Subcutaneous abdominal adipose tissue (tissue), 5 donors: ENCODE measurements around the gene CCNE1.

Experiments used
- H3K27ac ChIP-seq: one replicate; pipeline ENCODE4 v1.7.0; 2013; ENCODE audit warnings: low read depth, mild to moderate bottlenecking, inconsistent platforms, low read length, moderate library complexity
- H3K27me3 ChIP-seq, 5 donors: one replicate each; pipeline ENCODE4 v1.7.0; 2013; ENCODE audit warnings: low read length in 5 of 5, inconsistent platforms in 1 of 5; ENCODE audit not compliant: control insufficient read depth in 5 of 5, insufficient read depth in 4 of 5
- H3K36me3 ChIP-seq, 5 donors: one replicate each; pipeline ENCODE4 v1.7.0; 2013; ENCODE audit warnings: low read length in 5 of 5; ENCODE audit not compliant: control insufficient read depth in 5 of 5, insufficient read depth in 5 of 5
- H3K4me1 ChIP-seq, 5 donors: one replicate each; pipeline ENCODE4 v1.7.0; 2013; ENCODE audit warnings: low read length in 5 of 5, mild to moderate bottlenecking in 3 of 5, moderate library complexity in 1 of 5; ENCODE audit not compliant: control insufficient read depth in 5 of 5, insufficient read depth in 5 of 5
- H3K4me3 ChIP-seq, 5 donors: one replicate each; pipeline ENCODE4 v1.7.0; 2013; ENCODE audit warnings: low read length in 5 of 5, low read depth in 1 of 5
- H3K9ac ChIP-seq, 5 donors: one replicate each; pipeline ENCODE4 v1.7.0; 2013; ENCODE audit warnings: low read length in 5 of 5, mild to moderate bottlenecking in 4 of 5, moderate library complexity in 3 of 5
- H3K9me3 ChIP-seq, 5 donors: one replicate each; pipeline ENCODE4 v1.7.0; 2013; ENCODE audit warnings: low read length in 5 of 5; ENCODE audit not compliant: control insufficient read depth in 5 of 5
- donor health status: healthy.
- donor health status: healthy.
- donor health status: healthy.
- donor health status: healthy.
- donor health status: healthy.

CCNE1 gene

DNA sequence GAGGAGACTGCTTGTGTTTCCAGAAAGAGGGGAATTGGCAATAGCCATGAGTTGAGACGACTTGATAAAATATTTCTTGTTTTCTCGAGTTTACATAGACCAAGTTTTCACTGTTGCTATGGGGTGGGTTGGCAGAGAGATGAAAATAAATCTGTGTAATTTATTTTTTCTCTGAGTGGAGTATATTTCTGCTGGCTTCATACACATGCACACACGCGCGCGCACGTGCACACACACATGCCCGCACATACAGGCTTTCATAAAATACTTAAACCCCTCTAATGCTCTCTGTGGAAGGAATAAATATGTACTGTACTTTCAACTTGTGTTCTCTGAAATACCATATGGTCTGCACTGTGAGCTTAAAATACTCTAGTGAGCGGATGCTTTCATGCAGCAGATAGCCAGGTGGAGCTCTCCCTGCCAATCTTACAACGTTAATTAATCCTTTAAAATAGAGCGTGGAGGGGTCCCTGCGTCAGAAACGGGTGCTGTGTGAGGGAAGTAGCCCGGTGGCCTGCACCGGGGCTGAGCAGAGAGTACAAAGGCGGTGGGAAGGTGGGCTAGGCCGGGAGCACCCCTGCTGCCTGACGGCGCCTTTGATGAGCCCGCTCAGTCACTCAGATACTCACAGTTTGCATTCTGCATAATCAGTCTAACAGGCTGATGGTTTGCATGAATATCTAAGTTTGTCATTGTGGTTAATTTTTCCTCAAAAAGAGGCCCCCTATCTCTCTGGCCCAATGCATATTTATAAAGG, 44.1 kb downstream of the CCNE1 start:
- Histone ChIP-seq H3K27ac (no peak overlapping the region), H3K27me3 (peaks cover 6 to 16% (median 11%) of the 10 kb centered on the region in 5 donors)

DNA sequence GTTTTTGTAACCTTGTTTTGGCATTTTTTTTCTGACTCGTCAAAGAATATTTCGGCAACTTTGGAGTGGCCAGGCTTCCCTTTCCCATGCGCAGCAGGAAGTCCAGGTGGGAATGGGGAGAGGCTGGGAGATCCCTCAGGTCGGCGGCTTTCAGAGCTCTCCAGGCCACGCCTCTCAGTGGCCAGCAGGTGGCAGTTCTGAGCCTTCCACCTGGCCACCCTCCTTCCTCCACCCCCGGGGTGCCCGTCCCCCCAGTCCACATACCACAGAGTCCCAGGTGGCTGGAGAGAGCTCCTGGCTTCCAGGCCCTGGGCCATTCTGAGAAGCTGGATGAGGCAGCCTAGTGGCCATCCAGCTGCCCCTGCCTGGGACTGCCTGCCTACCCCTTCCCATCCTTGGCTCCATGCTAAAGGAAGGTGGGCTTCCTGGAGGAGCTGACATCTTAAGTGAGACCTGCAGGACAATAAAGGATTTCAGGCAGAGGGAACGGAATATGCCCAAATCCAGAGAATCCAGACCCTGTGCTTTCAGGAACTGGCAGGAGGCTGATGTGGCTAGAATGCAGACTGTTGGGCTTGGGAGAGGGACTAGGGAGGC, 46.3 kb downstream of the CCNE1 start:
- H3K4me3 ChIP-seq = no peak overlapping the region
- no peaks in the 10 kb centered on the region for H3K36me3 ChIP-seq
- H3K9me3 ChIP-seq = no peaks in the 10 kb centered on the region
- no peak overlapping the region for H3K9ac ChIP-seq
- H3K4me1 ChIP-seq = no peaks in the 10 kb centered on the region
- H3K27ac ChIP-seq = no peak overlapping the region
- H3K27me3 ChIP-seq = peaks cover 6 to 28% (median 24%) of the 10 kb centered on the region in 5 donors

More for the DNA sequence above, 44.1 kb downstream of the CCNE1 start:
- no peaks in the 10 kb centered on the region for H3K36me3 ChIP-seq
- no peak overlapping the region for H3K9ac ChIP-seq
- H3K4me1 ChIP-seq = no peaks in the 10 kb centered on the region
- H3K9me3 ChIP-seq = no peaks in the 10 kb centered on the region
- no peak overlapping the region for H3K4me3 ChIP-seq

DNA sequence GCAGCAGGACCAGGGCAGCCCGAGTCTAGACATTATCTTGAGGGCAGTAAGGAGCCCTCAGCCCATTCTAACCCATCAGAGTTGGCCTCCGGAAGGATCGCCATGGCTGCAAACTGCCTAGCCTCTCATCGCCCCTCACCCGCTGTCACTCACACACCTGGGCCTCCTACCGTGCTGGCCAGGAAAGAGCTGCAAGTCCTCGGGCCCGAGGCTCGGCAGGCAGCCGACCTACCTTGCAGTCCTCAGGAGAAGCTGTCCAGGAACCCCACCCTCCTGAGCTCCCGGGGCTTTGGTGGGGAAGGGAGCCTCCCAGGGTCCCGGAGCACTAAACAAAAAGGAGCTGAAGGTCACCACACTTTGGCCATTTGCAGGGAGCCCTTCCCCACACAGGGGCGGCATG, 46.8 kb downstream of the CCNE1 start:
- H3K27ac ChIP-seq = no peak overlapping the region

DNA sequence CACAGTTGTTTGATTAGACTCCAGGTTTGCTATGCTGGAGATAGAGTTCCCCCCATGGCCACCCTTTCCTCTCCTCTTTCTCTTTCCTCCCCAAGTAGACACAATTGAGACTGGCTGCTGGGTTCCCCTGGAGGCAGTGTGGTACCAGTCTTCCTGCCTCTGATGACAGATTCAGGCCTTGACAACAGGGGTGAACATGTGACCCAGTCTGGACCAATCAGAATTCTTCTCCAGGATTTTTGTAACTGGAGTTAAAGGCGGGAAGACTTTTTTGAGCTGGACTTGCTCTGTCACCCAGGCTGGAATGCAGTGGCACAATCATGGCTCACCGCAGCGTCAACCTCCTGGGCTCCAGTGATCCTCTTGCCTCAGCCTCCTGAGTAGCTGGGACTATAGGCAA, 48.7 kb downstream of the CCNE1 start:
- H3K4me3 ChIP-seq = no peak overlapping the region
- no peak overlapping the region for H3K9ac ChIP-seq
- no peaks in the 10 kb centered on the region for H3K4me1 ChIP-seq
- H3K36me3 ChIP-seq = no peaks in the 10 kb centered on the region
- H3K27ac ChIP-seq = no peak overlapping the region
- peaks cover 6 to 28% (median 26%) of the 10 kb centered on the region in 5 donors for H3K27me3 ChIP-seq
- no peaks in the 10 kb centered on the region for H3K9me3 ChIP-seq

More for the DNA sequence above, 46.8 kb downstream of the CCNE1 start:
- Histone ChIP-seq H3K4me1 (no peaks in the 10 kb centered on the region), H3K9me3 (no peaks in the 10 kb centered on the region), H3K4me3 (no peak overlapping the region), H3K36me3 (no peaks in the 10 kb centered on the region), H3K27me3 (peaks cover 6 to 28% (median 24%) of the 10 kb centered on the region in 5 donors), H3K9ac (no peak overlapping the region)

DNA sequence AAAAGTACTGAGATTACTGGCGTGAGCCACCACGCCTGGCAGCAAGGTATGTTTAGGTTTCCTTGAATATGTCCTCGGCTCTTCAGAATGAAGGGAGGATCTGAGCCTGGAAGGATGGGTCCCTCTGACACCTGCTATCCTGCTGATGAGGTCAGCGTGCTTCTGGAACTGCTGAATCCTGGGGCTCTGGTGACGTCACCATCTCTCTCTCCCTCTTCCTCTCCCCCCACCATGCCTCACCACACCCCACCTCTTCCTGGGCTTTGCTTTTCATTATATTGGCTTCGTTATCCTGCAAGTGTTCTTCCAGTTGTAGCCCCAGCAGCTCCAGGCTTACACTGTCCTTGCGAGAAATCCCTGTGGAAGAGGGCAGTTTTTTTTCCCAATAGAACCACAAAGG, 49.8 kb downstream of the CCNE1 start:
- no peaks in the 10 kb centered on the region for H3K36me3 ChIP-seq
- no peaks in the 10 kb centered on the region for H3K4me1 ChIP-seq
- no peak overlapping the region for H3K27ac ChIP-seq
- no peak overlapping the region for H3K9ac ChIP-seq
- H3K4me3 ChIP-seq = no peak overlapping the region
- peaks cover 0 to 1% (median 0%) of the 10 kb centered on the region in 5 donors for H3K9me3 ChIP-seq
- H3K27me3 ChIP-seq = peaks cover 6 to 30% (median 26%) of the 10 kb centered on the region in 5 donors

DNA sequence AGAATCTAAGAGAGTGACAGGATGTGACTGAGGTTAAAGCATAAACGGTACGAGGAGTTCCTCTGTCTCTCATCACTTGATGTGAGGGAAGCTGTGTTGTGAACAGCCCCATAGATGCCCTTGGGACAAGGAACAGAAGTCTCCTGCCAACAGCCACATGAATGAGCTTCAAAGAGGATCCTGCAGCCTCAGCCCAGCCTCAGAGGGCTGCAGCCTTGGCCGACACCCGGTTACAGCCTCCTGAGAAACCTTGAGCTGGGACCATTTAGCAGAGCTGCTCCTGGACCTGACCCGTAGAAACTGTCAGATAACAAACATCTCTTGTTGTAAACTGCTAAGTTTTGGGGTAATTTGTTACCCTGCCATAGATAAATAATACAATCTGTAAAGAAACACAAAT, 54.2 kb downstream of the CCNE1 start:
- Histone ChIP-seq H3K9ac (no peak overlapping the region), H3K4me1 (no peaks in the 10 kb centered on the region), H3K36me3 (no peaks in the 10 kb centered on the region), H3K4me3 (no peak overlapping the region), H3K9me3 (peaks cover 3 to 16% (median 6%) of the 10 kb centered on the region in 5 donors), H3K27ac (no peak overlapping the region), H3K27me3 (peaks cover 0 to 23% (median 18%) of the 10 kb centered on the region in 5 donors)

DNA sequence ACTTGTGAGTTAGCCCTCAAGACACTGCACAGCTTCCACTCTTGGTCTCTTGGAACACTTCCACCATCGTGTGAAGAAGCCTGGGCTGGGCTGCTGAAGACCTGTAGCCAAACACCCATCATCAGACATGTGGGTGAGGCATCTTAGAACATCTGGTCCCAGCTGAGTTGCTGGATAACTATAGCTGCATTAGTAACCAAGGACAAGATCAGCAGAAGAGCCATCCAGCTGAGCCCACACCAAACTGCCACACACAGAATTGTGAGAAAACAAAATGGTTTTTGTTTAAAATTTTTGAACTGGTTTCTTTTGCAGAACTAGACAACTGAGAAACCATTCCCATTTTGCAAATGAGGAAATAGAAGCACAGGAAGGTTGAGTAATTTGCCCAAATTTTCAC, 56.2 kb downstream of the CCNE1 start:
- Histone ChIP-seq H3K9me3 (peaks cover 3 to 16% (median 6%) of the 10 kb centered on the region in 5 donors), H3K9ac (no peak overlapping the region), H3K4me1 (peaks cover 0 to 7% (median 7%) of the 10 kb centered on the region in 5 donors), H3K27ac (no peak overlapping the region), H3K27me3 (peaks cover 3 to 26% (median 15%) of the 10 kb centered on the region in 5 donors), H3K36me3 (no peaks in the 10 kb centered on the region), H3K4me3 (no peak overlapping the region)

DNA sequence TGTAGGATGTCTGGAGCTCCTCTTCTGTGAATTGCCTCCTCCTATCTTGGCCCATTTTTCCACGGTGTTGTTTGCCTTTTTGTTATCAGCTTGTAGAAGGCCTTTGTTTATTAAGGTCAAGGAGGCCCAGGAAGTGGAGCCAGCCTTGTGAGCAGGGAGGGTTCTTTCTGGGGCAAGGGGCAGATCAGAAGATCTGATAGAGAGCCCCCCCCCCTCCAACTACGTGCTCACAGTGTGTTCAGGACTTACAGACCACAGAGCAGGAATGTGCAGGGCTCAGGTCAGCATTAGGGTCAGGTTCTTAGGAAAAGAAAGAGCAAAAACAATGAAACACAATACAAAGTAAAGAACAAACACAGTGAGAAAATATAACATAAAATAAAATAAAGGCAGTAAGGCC, 59.4 kb downstream of the CCNE1 start:
- peaks cover 0 to 16% (median 15%) of the 10 kb centered on the region in 5 donors for H3K4me1 ChIP-seq

DNA sequence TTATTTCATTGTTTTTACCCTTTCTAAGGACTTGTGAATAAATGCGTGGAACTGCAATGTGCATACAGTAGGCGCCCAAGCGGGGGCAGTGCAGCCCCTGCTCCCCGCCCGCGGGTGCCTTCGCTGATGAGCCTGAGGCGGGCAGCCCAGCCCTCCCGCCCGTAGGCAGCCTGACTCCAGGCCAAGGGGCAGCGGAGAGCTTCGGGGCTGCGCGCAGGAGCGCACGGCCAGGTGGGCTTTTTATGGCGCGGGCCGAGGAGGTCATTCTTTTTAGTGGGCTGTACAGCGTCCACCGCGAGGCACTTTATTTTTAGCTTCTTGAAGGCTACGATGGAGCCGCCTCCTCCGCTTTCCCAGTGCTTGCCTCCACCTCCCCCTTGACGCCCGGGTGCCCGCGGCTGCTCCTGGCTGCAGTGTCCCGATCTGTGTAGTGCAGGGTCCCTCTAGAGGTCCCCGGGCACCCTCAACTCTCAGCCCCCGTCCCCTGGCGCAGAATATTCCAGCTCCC, 60.5 kb downstream of the CCNE1 start:
- Histone ChIP-seq H3K9me3 (peaks cover 3 to 8% (median 6%) of the 10 kb centered on the region in 5 donors), H3K27ac (no peak overlapping the region), H3K4me1 (peaks cover 0 to 16% (median 15%) of the 10 kb centered on the region in 5 donors), H3K36me3 (no peaks in the 10 kb centered on the region), H3K27me3 (peaks cover 9 to 36% (median 21%) of the 10 kb centered on the region in 5 donors), H3K9ac (no peak overlapping the region), H3K4me3 (no peak overlapping the region)

More for the DNA sequence above, 59.4 kb downstream of the CCNE1 start:
- H3K36me3 ChIP-seq = no peaks in the 10 kb centered on the region
- peaks cover 3 to 16% (median 6%) of the 10 kb centered on the region in 5 donors for H3K9me3 ChIP-seq
- H3K27ac ChIP-seq = no peak overlapping the region
- peaks cover 9 to 33% (median 21%) of the 10 kb centered on the region in 5 donors for H3K27me3 ChIP-seq
- H3K9ac ChIP-seq = no peak overlapping the region
- no peak overlapping the region for H3K4me3 ChIP-seq
